ENCODE results near the gene RUNX1. TPM values are rescaled to one million over a fixed set of nuclear protein-coding genes. Genes with fewer than 3 reads are reported as not detected.

RUNX1 gene
- total RNA-seq, 1 donor = 40.9 TPM

- no peak for TF ChIP-seq CTCF (IDR thresholded peaks at IDR 0.05; ENCODE audit: extremely low read depth, low read depth, low read length)
- Histone ChIP-seq H3K4me1 (ENCODE audit: insufficient read depth, low read length) (peaks cover 29% of the 10 kb centered on the region), H3K4me2 (ENCODE audit: insufficient read depth, low read length) (no peak overlapping the region), H3K9me3 (ENCODE audit: low read depth, low read length) (no peaks in the 10 kb centered on the region), H2AFZ (ENCODE audit: low read length) (no peak overlapping the region), H3K27me3 (ENCODE audit: insufficient read depth, low read length) (no peaks in the 10 kb centered on the region), H3K27ac (ENCODE audit: low read depth, low read length) (no peak overlapping the region), H3K4me3 (ENCODE audit: insufficient read depth, low read length) (no peak overlapping the region), H4K20me1 (ENCODE audit: insufficient read depth, low read length) (peaks cover 9% of the 10 kb centered on the region), H3K79me2 (ENCODE audit: insufficient read depth, low read length) (no peaks in the 10 kb centered on the region), H3K36me3 (ENCODE audit: insufficient read depth, low read length) (no peaks in the 10 kb centered on the region)
- DNase-seq (ENCODE audit: insufficient read length, low spot score, missing footprints) = peak; percentile 41
Observed at GRCh38 chr21:34913811-34914210, 135.3 kb downstream of the RUNX1 start.

GRCh38 chr21:34912022-34912945 lies 136.8 kb downstream of the RUNX1 start:
- Histone ChIP-seq H3K36me3 (ENCODE audit: insufficient read depth, low read length) (no peaks in the 10 kb centered on the region), H3K4me2 (ENCODE audit: insufficient read depth, low read length) (no peak overlapping the region), H3K9me3 (ENCODE audit: low read depth, low read length) (no peaks in the 10 kb centered on the region), H3K27me3 (ENCODE audit: insufficient read depth, low read length) (peaks cover 3% of the 10 kb centered on the region), H2AFZ (ENCODE audit: low read length) (no peak overlapping the region), H3K4me3 (ENCODE audit: insufficient read depth, low read length) (no peak overlapping the region), H3K27ac (ENCODE audit: low read depth, low read length) (no peak overlapping the region), H3K4me1 (ENCODE audit: insufficient read depth, low read length) (peaks cover 29% of the 10 kb centered on the region), H4K20me1 (ENCODE audit: insufficient read depth, low read length) (peaks cover 9% of the 10 kb centered on the region), H3K79me2 (ENCODE audit: insufficient read depth, low read length) (no peaks in the 10 kb centered on the region)
- DNase-seq (ENCODE audit: insufficient read length, low spot score, missing footprints) = peak; percentile 41
- TF ChIP-seq CTCF (IDR thresholded peaks at IDR 0.05; ENCODE audit: extremely low read depth, low read depth, low read length) = peak; percentile 48

- H4K20me1 ChIP-seq (ENCODE audit: insufficient read depth, low read length) = peaks cover 9% of the 10 kb centered on the region
Observed at GRCh38 chr21:34911360-34911759, 137.7 kb downstream of the RUNX1 start.

More at GRCh38 chr21:34911360-34911759, 137.7 kb downstream of the RUNX1 start:
- Histone ChIP-seq H3K79me2 (ENCODE audit: insufficient read depth, low read length) (no peaks in the 10 kb centered on the region), H3K4me3 (ENCODE audit: insufficient read depth, low read length) (no peak overlapping the region), H3K36me3 (ENCODE audit: insufficient read depth, low read length) (no peaks in the 10 kb centered on the region), H3K4me1 (ENCODE audit: insufficient read depth, low read length) (peaks cover 22% of the 10 kb centered on the region), H3K27ac (ENCODE audit: low read depth, low read length) (no peak overlapping the region), H3K27me3 (ENCODE audit: insufficient read depth, low read length) (peaks cover 3% of the 10 kb centered on the region), H3K9me3 (ENCODE audit: low read depth, low read length) (no peaks in the 10 kb centered on the region), H2AFZ (ENCODE audit: low read length) (no peak overlapping the region), H3K4me2 (ENCODE audit: insufficient read depth, low read length) (no peak overlapping the region)
- no peak for TF ChIP-seq CTCF (IDR thresholded peaks at IDR 0.05; ENCODE audit: extremely low read depth, low read depth, low read length)
- DNase-seq (ENCODE audit: insufficient read length, low spot score, missing footprints) = no peak

Measured in osteoblast (primary cell).